Measurements from ENCODE around the gene SPATC1L.
"Not testable (repeated sequence)": the region's sequence is repeated elsewhere in the genome, so short reads cannot be mapped to it uniquely, and the experiment has no call there.

The SPATC1L gene

DNA sequence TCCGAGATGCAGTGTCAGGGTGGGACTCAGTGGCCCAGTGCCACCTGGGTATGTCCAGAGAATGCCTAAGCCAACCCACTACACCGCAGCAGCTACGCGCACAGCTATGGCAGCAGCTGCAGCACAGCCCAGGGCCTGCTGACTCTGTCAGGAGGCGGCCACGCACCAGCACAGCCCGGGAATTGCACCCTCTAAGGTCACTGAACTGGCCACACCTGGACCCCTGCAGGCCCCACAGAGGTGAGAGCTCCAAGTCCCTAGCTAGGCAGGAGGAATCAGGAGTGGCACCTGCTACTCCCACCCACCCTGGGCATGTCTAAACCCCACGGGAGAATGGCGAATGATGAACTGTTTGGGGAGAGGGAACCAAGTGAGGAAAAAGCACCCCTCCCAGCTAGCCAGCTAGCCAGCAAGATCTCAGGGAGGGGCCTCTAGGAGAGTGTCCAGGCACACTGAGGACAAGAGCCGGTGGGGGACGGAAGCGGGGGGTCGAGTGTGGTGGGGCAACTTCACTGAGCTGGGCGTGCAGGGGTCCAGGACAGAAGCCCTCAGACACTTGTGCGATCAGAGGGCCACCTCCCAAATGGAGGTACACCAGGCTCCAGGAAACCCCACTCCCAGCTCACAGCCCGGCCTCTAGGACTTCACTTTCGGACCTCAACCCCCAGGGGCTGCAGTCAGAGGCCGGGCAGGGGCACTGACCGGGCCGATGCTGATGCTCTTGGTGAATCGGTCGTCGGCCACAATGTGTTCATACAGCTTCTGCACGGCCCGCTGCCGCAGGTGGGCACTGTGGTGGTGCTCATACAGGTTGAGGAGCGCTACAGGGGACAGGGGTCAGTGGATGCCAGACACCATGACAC, 30.4 kb upstream of the SPATC1L start:
- DNase-seq = no peak

- no peak for DNase-seq
These were observed 29.5 kb upstream of the SPATC1L start for GRCh38 chr21:46213620-46214286.

DNA sequence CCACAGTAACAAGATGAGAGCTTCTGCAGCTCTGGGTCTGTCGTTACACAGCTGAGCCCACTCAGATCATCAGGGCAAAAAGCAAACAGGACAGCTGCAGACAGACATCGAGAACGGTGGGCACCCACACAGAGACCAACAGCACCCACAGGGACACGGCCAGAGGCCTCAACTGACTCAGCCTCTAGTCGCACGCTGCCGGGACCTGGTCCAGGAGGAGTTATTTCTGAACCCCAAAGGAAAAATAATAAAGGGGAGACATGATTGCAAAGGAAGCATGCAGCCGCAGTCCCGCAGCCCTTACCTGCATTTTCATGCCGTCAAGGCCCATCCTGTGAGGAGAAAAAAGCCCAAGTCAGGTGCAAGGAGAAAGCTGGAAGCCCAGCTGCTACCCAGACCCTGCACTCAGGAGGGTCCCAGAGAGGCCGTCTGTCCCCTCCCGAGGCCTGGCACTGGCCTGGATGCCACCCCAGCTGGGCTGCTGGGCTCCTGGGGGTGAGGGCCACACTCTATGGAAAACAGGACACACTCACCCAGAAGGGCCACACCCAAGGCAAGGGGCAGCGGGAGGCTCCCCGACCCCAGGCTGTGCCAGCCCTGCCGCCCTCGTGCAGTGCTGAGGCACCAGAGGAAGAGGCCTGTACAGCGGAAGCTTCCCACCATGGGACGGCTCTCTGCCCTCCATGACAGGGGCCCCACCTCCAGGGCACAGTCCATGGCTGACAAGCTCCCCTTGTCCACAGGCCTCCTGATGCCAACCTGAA, 28.6 kb upstream of the SPATC1L start:
- DNase-seq = no peak

- DNase-seq = no peak
These were observed 27.8 kb upstream of the SPATC1L start for GRCh38 chr21:46211786-46212720.

GRCh38 chr21:46211376-46211775, 27.1 kb upstream of the SPATC1L start:
- no peak for DNase-seq

GRCh38 chr21:46210378-46211136, 26.3 kb upstream of the SPATC1L start:
- no peak for DNase-seq

GRCh38 chr21:46208761-46209721, 24.8 kb upstream of the SPATC1L start:
- no peak for DNase-seq

GRCh38 chr21:46207920-46208591, 23.8 kb upstream of the SPATC1L start:
- no peak for DNase-seq

DNA sequence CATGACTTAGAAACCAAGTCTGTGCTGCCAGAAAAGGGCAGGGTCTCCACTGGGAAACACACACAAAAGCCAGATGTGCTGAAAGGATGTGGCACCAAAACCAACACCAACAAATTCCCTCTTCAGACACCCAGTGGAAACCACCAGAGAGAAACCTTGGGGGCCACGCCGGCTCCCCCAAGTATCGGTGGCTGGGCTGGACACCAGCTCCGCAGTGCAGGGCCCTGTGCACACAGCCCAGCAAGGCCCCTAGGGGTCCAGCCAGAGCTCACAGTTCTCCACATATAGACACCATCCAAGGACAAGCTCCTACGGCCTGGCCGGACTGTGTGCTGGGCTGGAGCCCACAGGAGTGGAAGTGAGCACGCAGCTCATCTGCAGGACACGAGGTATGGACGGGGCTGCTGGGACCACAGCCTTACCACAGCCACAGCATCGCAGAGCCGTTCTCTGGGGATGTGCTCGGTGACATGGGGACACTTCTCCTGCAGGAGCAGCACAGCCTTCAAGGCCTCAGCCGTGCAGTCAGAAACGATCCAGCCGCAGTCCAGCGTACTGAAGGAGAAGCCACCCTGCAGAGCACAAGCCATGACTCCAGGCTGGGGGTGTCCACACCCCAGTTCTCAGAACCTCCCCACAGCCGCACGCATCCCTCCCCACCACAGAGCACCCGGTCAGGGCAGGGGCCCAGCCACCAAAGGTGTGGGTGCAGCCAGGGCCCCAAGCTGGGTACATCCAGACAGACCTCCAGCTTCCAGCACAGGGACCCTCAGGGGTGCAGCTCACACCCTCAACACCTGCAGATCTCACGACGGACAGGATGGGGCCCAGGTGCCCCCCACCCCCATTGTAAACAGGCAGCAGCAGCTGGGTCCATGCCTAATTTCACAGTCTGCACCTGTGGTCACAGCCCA, 23.0 kb upstream of the SPATC1L start:
- DNase-seq = no peak

GRCh38 chr21:46206163-46207005, 22.1 kb upstream of the SPATC1L start:
- no peak for DNase-seq

DNA sequence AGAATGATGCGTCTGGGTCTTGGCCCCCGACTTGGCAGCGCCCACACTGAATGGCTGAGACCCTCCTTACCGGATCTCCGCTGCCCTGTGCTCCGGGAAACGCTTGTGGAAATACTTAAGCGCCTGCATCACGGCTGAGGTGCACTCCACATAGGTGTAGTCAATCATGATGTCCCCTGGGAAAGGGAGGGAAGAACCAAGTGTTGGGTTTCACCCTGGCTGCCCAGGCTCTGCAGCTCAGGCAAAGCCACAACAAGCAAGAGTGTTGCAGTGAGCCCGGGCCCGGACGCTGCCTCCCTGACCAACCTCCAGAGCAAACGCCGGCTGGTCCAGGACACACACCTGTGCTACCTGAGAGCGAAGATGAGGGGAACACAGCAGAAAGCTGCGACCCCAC, 21.5 kb upstream of the SPATC1L start:
- DNase-seq = no peak

- no peak for DNase-seq
These were observed 20.9 kb upstream of the SPATC1L start for GRCh38 chr21:46205166-46205565.

DNA sequence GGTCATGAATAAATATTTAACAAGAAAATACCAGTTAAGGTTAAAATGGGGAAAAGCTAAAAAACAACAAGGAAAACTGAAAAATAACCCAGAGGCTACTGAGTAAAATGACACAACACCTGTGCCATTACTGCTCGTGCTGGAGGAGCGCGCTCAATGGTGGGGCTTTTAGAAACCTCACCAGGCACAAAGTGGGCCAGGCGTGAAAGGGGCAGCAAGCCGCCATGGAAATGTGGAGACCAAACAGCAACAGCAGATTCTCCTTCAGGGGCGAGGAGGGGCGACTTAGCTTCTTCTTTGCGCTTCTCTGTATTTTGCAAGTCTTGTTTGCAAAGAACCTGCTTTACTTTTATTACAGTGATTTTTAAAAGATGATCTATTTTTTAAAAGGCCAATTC, 18.9 kb upstream of the SPATC1L start:
- DNase-seq = no peak

DNA sequence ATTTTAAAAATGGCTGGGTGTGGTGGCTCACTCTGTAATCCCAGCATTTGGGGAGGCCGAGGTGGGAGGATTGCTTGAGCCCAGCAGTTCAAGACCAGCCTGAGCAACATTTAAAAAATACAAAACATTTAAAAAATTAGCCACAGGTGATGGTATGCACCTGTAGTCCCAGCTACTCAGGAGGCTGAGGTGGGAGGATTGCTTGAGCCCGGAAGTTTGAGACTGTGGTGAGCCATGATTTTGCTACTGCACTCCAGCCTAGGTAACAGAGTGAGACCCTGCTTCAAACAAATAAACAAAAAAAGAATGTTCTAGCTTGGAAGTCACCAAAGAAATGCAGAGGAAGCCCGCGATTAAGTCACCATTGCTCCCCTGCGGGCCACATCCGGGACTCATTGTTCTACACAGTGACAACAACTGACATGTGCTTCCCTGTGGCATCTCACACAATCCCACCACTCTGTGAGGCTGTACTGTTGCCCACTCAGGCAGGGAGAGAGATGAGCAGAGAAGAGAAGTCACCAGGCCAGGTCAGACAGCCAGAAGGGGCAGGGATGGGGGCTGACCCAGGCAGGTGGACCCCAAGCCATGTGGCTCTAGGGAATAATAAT, 18.4 kb upstream of the SPATC1L start:
- no peak for DNase-seq

GRCh38 chr21:46200877-46201803, 16.9 kb upstream of the SPATC1L start:
- DNase-seq = not testable (repeated sequence)

Data from NCI-H1092 treated with DMSO at 0.1 percent for 48 hours (cell line).